Brain pericyte (primary cell): ENCODE data around the gene TBXT.

Experiments
- DNase-seq: peaks from one replicate; pipeline ENCODE4 v3.0.0-alpha.2; 2012; ENCODE audit warnings: low read depth, low spot score

Gene TBXT

GRCh38 chr6:166115609-166116008, 52.0 kb downstream of the TBXT start:
- DNase-seq, result no peak

GRCh38 chr6:166112580-166112979, 55.1 kb downstream of the TBXT start:
- no peak for DNase-seq

- no peak for DNase-seq
Observed at GRCh38 chr6:166109608-166110007, 58.0 kb downstream of the TBXT start.
